ENCODE measurements around the gene SLC1A1.

Gene SLC1A1

DNA sequence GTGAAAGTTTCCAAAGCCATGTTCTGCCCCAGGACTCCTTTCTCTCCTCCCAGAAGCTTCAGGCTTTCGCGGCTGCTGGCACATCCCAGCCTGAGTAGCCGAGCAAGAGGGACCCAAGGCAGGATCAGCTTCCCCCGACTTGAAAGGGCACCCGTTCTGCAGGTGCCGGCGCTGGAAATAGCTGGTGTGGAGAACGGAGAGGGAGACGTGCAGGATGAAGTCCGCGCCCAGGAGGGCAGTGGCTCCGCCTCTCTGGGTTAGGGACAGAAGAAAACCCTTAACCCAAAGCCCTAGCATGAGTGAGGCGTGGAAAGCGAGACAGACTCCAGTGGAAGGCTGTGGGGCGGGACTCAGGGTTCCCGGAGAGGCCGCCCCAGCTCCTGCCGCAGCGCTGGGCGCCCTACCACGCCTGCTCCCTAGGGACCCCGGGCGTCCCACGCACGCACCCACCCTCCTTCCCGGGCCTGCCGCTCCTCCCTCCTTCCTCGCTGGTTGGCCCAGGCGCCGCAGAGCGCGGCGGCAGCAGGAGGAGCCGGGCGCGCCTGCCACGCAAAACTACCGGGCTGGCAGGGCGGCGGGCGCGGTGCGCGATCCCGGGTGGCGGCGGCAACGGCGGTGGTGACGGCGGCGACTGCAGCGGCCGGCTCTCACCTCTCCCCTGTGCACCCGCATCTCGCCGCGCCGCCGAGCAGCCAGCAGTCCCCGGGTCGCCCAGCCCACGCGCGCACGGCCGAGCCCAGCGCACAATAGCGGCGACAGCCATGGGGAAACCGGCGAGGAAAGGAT, at the start of gene SLC1A1:
Gene SLC1A1 (plus strand): TSS at position 550 of the 786 bp plus-strand sequence. CDS start 212 bp downstream, at position 762.
- peak; percentile 81 for DNase-seq (ENCODE audit: low spot score)

DNA sequence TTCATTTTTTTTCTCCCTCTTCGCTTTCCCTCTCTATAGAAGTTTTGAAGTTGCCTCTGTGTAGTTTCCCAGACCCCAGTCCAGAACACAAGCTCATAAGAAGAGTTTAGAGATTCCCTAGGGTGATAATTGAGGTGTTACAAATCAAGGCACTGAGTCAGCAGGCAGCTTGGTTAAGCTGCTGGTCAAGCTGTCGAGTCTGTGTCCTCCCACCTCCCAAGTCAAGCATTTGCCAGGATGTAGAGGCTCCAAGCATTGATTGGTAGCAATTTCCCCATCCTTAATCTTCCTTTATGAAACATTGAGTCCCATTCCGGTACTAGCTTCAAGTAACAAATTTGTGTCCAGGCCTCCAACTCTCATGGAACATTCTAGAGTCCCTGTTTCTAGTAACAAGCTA, 47.5 kb upstream of the SLC1A1 start:
- no peak for DNase-seq (ENCODE audit: low spot score)

DNA sequence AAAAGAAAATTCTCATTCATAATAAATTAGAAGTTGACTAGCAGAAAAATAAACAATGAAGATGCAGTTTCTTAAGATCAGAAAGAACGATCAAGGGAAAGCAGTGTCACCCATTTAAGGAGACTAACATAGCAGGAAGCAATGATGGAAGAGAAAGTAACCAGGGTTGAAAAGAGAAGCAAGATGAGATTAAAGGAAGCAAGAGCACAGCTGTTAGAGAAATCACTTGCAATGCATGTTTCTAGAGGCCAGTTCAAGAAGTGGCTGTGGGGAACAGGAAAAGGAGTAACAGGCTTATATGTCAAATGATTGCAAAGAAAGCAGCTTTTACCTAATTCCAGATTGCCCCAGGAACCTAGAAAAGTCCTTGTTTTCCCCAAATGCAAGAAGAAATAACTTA, 46.8 kb upstream of the SLC1A1 start:
- DNase-seq (ENCODE audit: low spot score): no peak

DNA sequence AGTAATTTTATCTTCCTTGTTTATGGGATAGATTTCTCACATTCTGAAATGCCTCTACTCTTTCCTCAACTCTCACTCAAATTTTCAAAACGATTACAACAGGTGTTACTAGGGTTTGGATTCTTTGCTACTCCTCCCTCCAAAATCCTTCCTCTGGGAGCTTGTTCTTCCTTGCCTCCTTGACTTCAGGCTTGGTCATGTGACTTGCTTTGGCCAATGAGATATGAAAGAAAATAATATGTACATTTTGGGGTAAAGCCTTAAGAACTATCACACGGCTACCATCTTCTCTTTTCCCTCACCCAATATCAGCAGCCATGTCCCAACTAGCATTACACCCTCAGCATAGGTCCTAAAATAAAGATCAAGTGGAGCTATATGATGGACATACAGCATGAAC, 28.8 kb upstream of the SLC1A1 start:
- no peak for DNase-seq (ENCODE audit: low spot score)

DNA sequence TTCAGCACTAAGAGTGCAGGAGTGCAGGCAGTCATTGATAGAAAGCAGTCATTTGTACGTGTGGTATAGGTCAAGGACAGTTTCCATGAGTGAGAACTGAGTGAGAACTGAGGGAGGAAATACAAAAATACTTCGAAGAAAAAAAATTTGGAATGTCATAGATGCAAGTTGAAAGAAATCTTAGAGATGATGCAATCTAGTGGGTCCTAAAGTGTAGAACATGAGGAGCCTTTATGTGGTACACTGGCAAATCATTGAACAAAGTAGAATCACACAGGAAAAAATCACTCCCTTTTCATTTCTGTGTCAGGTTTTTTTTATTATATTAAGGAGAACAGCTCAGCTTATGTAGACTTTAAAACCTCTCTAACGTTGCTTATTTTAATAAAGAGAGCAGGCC, 26.4 kb upstream of the SLC1A1 start:
- no peak for DNase-seq (ENCODE audit: low spot score)

DNA sequence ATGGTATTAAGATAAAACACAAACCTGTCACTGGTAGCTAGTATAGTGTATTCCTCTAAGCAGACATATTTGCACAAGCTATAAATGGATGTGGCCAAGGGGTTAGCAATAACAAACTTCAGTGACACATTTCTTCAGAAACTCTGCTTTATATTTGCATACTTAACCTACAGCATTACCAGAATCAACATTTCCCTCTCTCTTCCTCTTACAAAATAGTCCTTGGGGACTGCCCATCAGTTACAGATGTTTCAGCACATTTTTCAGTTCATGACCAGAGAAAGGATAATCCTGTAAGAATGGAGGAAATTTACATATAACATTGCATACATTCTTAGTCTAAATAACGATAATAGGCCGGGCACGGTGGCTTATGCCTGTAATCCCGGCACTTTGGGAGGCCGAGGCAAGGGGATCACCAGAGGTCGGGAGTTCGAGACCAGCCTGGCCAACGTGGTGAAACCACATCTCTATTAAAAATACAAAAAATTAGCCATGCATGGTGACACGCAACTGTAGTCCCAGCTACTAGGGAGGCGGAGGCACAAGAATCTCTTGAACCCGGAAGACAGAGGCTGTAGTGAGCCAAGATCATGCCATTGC, 25.3 kb upstream of the SLC1A1 start:
- DNase-seq (ENCODE audit: low spot score): no peak

DNA sequence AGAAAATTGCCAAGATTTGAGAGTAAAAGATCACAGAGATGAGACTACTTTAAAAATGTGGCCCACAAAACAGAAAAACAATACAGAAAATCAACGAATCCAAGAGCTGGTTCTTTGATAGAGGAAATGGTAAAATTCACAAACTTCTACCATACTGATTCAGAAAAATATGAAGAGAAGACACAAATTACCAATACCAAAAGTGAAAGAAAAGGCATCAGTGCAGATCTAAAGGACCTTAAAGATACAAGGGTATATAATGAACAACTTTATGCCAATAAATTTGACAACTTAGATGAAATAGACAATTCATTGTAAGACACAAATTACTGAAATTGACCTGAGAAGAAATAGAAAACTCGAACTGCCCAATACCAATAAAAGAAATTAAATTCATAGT, 24.4 kb upstream of the SLC1A1 start:
- DNase-seq (ENCODE audit: low spot score): no peak

DNA sequence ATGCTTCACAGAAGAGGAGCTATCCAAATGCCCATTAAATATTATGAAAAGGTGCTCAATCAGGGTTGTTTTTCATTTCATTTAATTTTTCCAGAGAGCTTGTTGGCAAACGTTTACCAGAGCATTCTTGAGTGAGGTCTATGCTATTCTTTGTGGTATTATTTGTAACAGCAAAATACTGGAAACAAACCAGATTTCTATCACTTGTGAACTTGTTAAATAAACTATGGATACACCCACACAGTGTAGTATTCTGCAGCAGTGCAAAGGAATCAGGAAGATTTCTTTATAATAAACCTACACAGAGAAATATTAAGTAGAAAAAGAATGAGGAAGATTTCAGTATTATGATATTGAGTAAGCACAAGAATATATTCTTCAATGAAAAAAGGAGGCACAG, 15.0 kb upstream of the SLC1A1 start:
- DNase-seq (ENCODE audit: low spot score): no peak

DNA sequence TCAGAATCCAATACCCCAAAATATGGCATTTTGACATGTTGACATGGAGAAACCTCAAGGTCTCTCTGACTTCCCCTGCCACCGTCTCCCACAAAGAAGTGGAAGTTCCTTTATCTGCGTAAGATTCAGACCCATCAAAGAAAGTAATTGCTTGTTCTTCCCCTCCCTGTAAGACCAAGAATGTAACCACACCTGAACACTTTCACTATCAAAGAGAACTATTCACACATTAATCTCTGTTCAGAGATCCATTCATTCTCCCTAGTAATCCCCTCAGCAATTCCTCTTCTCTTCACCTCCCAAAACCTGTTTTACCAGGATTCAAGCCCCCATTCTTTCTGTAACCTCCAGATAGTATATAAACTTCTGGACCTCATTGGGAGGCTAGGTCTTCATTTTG, 4.1 kb upstream of the SLC1A1 start:
- no peak for DNase-seq (ENCODE audit: low spot score)

DNA sequence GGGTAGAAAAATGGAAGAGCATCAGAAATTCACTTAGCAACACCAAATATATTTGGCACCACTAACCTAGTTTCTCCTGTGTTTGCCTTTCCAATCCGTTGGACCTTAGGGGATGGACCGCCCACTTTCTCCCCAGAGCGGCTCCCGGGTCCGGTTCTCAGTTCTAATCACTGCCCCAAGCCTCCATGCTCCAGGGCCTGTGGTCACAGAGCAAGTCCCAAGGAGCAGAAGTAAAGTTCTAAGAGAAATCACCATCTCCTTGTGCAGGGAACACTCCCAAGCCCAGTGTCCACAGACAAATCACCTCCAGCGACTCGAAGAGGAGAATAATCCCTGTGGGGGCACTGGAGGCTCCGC, 728 bp upstream of the SLC1A1 start:
- DNase-seq (ENCODE audit: low spot score): peak; percentile 65

DNA sequence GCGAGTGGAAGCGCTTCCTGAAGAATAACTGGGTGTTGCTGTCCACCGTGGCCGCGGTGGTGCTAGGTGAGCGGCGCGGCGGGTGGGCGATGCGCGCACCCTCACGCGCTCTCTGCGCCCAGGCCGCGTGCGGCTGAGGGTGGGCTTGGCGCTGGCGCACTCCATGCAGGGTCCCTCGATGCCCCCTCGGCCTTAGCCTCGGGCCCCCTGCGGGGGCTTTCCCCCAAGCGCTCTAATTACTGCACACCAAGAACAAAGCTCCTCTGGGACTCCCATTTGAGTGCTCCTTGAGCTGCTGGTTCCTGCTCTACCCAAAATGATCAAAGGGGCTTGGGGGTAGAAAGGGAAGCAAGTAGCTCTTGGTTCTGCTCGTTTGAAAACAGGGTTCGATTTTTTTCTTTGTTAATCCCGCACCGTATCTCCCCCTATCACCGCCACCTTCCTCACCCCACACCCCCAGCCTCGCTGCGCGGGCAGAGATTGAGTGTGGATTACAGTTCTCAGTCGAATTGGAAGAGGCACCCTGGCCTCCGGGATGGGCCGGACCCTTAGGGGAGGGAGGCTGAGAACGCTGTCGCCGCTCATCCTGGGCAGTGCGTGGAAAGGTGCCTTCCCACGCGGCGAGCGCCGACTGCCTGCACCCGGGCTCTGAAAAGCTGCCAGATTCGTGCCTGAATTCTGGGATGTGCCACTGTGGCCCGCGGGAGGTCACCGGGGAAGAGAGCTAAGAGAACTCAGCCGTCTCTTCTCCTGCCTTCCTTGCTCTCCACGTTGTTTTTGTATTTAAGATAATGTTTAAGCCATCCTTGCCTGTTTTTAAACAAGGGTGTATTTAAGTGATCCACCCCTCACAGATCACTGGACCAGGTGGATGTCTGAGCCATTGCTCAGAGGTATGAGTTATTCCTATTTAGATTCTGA, 697 bp downstream of the SLC1A1 start:
- peak; percentile 44 for DNase-seq (ENCODE audit: low spot score)

DNA sequence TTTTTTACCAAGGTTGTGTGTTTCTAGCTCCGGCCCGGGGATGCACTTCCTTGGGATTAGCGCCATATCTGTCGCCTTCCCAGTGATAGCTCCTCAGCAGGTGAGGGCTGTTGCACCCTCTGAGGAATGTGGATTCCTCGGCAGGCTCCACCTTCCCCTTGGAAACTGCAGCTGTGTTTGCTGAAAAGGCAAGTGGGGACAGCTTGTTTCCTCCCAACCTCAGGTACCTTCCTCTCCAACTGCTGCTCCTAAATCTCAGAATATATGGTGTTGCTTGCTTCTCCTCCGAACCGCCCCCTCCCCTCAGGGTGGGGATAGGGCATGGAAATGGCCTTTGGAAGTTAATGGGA, 1.3 kb downstream of the SLC1A1 start:
- no peak for DNase-seq (ENCODE audit: low spot score)

DNA sequence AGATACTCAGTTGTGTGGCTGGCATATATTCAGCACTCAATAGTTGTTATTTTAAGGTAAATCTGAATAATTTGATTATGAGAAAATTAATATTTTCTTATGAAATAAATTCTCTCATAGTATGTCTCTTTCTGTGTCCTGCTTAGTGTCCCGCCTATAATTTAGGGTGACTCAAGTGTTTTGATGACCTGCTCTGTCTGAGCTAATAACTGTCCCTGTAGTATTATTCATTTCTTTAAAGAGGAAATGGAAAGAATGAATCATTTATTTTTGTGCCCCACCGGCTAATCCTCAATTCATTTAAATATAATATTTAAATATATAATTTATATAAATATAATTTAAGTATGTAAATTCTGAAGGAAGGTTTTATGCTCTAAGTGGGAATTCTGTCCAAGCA, 4.1 kb downstream of the SLC1A1 start:
- no peak for DNase-seq (ENCODE audit: low spot score)

DNA sequence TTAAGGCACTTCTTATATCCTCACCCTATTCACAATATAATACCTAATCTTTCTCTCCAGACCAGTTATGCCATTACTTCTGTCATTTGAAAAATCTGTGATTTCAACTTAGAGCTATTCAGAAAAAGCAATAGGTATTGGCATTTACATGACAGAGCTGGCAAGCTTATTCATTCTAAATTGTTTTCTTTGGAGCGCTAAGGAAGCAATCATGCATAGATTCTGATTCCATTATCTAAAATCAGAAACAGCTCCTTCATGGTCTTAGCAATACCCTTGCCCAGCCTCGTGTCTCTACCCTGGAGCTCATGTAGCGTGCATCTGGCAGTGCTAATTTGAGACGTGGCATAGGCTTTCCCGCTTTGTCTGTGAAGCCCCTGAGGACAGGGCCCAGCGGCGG, 4.5 kb downstream of the SLC1A1 start:
- no peak for DNase-seq (ENCODE audit: low spot score)

DNA sequence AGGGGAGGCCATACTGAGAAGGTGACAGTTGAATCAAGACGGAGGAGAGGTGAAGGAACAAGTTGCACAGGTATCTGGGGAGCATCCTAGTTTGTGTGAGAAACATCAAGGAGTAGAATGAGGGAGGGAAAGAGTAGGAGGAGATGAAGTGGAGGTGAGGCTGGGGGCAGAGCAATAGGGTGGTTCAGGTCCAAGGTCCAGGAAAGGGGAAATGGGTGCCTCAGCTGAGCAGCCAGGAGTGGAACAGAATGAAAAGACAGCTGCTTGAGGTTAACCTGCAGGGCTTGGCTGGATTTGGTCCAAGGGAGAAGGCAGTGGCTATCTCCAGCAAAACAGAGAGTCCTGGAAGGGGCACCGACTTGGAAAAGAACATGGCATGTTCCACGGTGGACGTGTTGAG, 5.3 kb downstream of the SLC1A1 start:
- no peak for DNase-seq (ENCODE audit: low spot score)

DNA sequence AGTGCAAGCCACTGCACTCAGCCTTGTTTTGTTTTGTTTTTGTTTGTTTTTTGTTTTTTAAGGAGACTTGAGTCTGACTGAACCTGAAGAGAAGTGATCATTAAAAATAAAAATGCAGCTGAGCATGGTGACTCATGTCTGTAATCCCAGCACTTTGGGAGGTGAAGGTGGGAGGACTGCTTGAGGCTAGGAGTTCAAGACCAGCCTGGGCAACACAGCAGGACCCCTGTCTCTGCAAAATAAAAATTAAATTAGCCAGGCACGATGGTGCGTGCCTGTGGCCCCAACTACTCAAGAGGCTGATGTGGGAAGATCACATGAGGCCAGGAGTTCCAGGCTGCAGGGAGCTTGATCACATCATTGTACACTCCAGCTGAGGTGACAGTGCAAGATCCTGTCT, 6.2 kb downstream of the SLC1A1 start:
- DNase-seq (ENCODE audit: low spot score): no peak

DNA sequence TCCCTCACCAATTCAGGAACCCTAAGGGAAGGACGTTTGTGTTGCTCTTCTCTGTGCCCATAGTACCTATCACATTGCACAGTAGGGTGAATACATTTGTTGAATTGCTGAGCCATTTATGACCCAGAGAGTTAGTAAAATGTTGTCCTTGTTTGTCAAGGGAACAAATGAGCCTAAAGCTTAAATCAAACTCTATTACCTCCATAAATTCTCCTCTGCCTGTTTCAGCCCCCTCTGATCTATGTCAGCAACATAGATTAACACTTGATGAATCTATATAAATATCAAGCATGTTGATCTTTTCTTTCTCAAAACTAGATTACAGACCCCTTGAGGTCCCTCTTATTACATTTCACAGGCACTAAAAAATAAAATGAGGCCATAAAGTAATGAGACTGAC, 7.1 kb downstream of the SLC1A1 start:
- DNase-seq (ENCODE audit: low spot score): no peak

DNA sequence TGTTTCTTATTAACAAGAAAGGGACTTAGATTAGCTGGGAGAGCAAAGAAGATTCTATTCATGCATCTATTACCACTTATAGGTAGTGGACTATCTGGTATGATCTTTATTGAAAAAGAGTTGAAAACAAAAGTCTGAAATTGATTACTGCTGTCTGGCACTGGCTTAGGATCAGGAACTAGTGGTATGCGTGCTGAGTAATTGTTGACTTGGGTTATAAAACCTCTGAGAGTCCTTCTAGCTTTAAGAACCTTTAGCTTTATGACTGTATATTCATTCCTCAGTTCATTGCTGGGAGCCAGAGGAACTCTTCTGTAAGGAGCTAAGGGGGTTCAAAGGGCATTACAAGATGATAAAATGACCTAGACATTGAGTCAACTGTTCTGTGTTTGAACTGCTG, 7.6 kb downstream of the SLC1A1 start:
- peak; percentile 43 for DNase-seq (ENCODE audit: low spot score)

DNA sequence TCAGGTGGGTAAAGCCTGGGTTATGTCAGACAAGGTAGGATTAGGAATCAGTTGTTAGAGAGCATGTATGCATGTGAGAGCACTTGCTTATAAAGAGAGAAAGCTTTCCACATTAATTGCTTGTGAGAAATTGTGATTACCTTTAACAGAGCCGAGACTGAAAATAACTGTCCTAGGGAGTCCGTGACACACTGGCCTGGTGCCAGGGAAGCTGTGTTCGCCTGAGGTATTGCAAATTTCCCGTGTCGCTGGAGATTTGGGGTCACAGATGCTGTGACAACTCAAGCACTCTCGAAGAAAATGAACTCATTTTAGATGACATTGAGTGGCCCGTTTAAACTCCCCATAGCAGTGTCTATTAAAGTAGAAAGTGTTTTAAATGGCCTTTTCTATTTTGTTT, 9.6 kb downstream of the SLC1A1 start:
- no peak for DNase-seq (ENCODE audit: low spot score)

DNA sequence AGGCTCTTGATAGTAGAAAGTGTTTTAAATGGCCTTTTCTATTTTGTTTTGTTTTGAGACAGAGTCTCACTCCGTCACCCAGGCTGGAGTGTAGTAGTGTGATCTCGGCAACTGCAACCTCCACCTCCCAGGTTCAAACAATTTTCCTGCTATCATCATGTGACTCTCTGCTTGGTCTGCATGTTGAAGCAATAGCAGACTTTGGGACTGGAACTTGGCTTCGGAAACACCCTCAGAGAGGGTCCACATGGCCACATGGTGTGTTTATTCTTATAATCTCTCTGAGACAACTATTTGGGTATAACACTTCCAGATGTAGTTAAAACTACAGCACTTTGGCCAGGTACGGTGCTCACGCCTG, 10.9 kb downstream of the SLC1A1 start:
- no peak for DNase-seq (ENCODE audit: low spot score)

DNA sequence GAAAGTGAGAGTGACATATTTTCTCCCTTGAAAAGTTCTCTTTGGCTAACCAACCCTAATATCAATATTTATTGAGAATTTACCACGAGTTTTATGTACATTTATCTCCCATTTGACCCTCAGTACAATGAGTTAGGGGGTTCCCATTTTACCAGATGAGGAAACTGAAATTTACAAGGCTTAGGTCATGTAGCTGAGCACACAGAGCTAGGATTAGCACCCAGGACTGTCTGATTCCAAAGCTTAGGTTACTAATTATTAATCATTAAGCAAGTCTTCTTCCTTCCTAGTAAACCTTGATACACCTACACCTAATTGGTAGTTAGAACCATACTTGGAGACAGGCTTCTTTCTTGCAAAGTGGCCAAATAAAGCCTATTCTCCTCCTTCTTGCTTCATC, 12.2 kb downstream of the SLC1A1 start:
- no peak for DNase-seq (ENCODE audit: low spot score)

DNA sequence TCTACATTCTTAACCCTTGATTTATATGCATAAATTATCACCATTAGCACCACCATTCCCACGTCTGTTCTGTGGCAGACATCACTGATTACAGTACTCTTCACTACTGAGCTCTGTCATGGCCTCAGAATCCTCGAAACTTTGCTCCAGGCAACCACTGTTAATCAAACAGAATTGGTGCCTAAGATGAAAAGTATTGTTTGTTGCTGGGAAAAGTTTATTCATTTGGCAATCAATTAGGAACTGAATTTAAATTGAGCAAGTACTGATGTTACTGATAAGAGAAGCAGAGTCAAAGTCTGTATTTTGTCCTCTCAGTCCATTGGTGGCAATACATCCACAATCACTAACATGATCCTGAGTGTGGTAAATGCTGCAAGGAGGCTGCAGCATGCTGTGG, 12.8 kb downstream of the SLC1A1 start:
- DNase-seq (ENCODE audit: low spot score): no peak

DNA sequence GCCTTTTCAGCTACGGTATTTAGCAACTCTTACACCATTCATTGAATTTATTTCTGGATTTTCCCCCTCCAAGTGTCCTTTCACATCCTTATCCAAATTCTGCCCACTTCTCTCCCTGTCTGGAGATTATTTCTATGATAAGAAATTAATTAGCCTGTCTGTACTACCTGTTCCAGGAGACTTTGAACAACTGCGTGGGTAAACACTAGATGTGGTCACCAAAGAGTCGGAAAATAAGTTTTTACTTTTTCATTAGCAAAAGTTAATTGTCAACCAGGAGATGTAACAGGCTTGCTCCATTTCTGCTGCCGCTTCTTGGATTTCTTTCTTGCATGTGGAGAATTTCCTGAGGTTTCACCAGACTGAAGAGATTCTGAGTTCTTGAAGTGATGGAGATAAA, 14.0 kb downstream of the SLC1A1 start:
- DNase-seq (ENCODE audit: low spot score): no peak

All from AG20443 (cell line).